Testis (tissue), 2 donors: ENCODE results near the gene PCYT2.

Experiments
- POLR2A ChIP-seq: fragments of 450-650 bp; IDR thresholded peaks from one replicate; pipeline ENCODE4 v1.6.1; 2017; ENCODE audit warnings: antibody characterized with exemption, mild to moderate bottlenecking, moderate library complexity
- TF ChIP-seq, protein P1 (sequence below), 3 experiments: fragments of 450-650 bp in 2 of 3; fragments of 200-600 bp in 1 of 3; sonication (generic) in 1 of 3; IDR thresholded peaks; one replicate each; pipeline ENCODE4 v1.5.1; 2016 to 2019; ENCODE audit warnings: antibody characterized with exemption in 3 of 3, mild to moderate bottlenecking in 2 of 3, moderate library complexity in 1 of 3

DNA sequence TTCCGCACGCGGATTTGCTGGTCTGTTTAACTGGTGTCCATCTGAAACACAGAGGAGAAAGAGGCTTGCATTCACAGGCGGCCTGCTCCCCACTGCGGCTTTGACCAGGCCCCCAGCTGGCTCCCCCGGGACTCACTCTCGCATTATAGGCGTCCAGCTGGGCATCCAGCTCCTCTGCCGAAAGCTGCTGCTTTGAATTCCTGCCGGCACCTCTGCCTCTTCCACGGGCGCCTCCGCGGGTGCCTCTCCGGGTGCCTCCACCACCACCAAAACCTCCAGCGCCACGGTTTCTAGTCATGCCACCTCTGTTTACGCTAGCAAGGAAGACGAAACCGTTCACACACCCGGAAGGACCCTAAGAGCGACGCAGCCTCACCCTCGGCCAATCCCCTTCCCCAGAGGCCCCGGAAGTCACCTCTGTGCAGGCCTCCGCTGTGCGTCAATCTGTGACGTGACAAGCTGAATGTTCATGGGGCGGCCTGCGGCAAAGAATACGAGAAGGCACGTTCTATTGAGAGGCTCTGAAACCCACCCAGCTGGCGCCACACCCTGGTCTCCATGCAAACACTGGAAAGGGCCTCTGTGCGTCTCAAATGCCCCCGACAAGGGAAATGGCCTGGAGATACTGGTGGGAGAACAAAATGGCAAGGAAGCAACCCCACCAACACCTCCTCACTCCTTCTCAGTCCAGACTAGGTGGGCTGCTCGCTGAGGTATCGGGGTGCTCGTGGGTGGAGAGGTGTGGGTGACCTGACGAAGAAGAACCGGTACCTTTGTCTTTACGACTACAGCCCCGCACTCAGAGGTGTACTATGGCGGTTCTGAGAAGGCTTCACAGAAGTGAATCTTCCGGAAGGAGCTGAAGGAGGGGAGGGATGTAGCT lies 22.9 kb downstream of the PCYT2 start:
- TF ChIP-seq, protein P1, sequence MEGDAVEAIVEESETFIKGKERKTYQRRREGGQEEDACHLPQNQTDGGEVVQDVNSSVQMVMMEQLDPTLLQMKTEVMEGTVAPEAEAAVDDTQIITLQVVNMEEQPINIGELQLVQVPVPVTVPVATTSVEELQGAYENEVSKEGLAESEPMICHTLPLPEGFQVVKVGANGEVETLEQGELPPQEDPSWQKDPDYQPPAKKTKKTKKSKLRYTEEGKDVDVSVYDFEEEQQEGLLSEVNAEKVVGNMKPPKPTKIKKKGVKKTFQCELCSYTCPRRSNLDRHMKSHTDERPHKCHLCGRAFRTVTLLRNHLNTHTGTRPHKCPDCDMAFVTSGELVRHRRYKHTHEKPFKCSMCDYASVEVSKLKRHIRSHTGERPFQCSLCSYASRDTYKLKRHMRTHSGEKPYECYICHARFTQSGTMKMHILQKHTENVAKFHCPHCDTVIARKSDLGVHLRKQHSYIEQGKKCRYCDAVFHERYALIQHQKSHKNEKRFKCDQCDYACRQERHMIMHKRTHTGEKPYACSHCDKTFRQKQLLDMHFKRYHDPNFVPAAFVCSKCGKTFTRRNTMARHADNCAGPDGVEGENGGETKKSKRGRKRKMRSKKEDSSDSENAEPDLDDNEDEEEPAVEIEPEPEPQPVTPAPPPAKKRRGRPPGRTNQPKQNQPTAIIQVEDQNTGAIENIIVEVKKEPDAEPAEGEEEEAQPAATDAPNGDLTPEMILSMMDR (IDR thresholded peaks at IDR 0.05): no peak
- no peak for TF ChIP-seq POLR2A
